HG03520 (cell line): ENCODE results near the gene TTC17.
A peak's percentile ranks its signal among the peaks of the same experiment; 100 is the strongest.
"Not testable (repeated sequence)": the region's sequence is repeated elsewhere in the genome, so short reads cannot be mapped to it uniquely, and the experiment has no call there.

Experiments
- ATAC-seq: cut with Tn5 transposase; IDR thresholded peaks from one replicate; pipeline ENCODE4 v1.9.1; 2021; ENCODE audit warnings: mild to moderate bottlenecking, moderate library complexity; ENCODE audit not compliant: unreplicated experiment

The TTC17 gene

GRCh38 chr11:43358801-43359421 is at the start of gene TTC17:
Gene TTC17, plus strand, starts transcription at chr11:43358920. Its CDS starts 35 bp downstream, at chr11:43358955.
- peak; percentile 93 for ATAC-seq

GRCh38 chr11:43311791-43312607 is 46.7 kb upstream of the TTC17 start, which contains the start of gene API5:
Gene API5, plus strand, starts transcription at chr11:43311996. Its CDS starts 132 bp downstream, at chr11:43312128.
- ATAC-seq: peak; percentile 98

GRCh38 chr11:43315966-43316365 is 42.8 kb upstream of the TTC17 start:
- no peak for ATAC-seq

- no peak for ATAC-seq
Observed at GRCh38 chr11:43316451-43316850, 42.3 kb upstream of the TTC17 start.

- ATAC-seq: no peak
Observed at GRCh38 chr11:43327987-43328386, 30.7 kb upstream of the TTC17 start.

- ATAC-seq: no peak
Observed at GRCh38 chr11:43328482-43328881, 30.2 kb upstream of the TTC17 start.

GRCh38 chr11:43341159-43341558 is 17.6 kb upstream of the TTC17 start:
- no peak for ATAC-seq

GRCh38 chr11:43351426-43351825 is 7.3 kb upstream of the TTC17 start:
- not testable (repeated sequence) for ATAC-seq

GRCh38 chr11:43354311-43354710 is 4.4 kb upstream of the TTC17 start:
- ATAC-seq: no peak

GRCh38 chr11:43356336-43356735 is 2.4 kb upstream of the TTC17 start:
- no peak for ATAC-seq

- ATAC-seq: no peak
Observed at GRCh38 chr11:43358279-43358800, 380 bp upstream of the TTC17 start.

- ATAC-seq: peak; percentile 55
Observed at GRCh38 chr11:43359422-43359818, 700 bp downstream of the TTC17 start.

GRCh38 chr11:43360361-43361032 is 1.8 kb downstream of the TTC17 start:
- ATAC-seq: no peak

GRCh38 chr11:43366677-43367076 is 8.0 kb downstream of the TTC17 start:
- ATAC-seq: peak; percentile 58

- no peak for ATAC-seq
Observed at GRCh38 chr11:43367382-43368178, 8.9 kb downstream of the TTC17 start.

- ATAC-seq: no peak
Observed at GRCh38 chr11:43376065-43376464, 17.3 kb downstream of the TTC17 start.

GRCh38 chr11:43376594-43376993 is 17.9 kb downstream of the TTC17 start:
- no peak for ATAC-seq

- no peak for ATAC-seq
Observed at GRCh38 chr11:43377389-43377788, 18.7 kb downstream of the TTC17 start.

GRCh38 chr11:43378897-43379296 is 20.2 kb downstream of the TTC17 start:
- no peak for ATAC-seq

- ATAC-seq: no peak
Observed at GRCh38 chr11:43381802-43382201, 23.1 kb downstream of the TTC17 start.

- ATAC-seq: no peak
Observed at GRCh38 chr11:43382614-43383013, 23.9 kb downstream of the TTC17 start.
